Measurements from ENCODE around the gene PDE3A.

The PDE3A gene

DNA sequence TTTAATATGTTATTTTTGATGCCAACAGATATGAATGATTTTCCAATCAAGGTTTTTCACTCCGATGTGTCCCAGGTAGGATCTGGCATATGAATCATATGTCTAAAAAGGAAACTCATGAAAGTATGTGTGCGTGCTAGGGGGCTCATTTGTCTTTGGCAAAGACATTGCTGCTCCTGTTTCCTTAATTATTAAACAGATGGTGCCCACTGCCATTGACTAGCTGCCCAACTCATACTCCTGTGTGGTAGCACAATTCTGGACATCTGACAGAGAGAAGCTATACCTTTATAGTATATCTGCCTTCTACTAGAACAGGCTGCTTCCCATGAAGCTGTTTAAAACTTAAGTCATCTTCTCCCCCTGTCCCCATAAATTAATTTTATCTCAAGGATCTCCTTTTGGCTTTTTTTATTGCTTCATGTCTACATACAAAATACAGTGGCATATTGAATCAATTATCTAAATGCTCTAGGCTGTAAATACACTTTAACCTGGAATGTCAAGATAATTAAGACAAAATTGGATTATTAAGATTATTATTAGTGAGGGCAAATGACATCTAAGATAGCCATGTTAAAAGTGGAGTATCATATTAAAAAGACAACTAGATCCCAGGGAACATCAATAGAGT, 1.4 kb upstream of the PDE3A start:
- DNase-seq (ENCODE audit: low read depth in 1 of 2, low spot score in 1 of 2): no peak
- TF ChIP-seq JUND (IDR thresholded peaks at IDR 0.05; ENCODE audit: low read depth): no peak
- in situ Hi-C loops (cut with HindIII; ENCODE audit: low pct_unique_long_range_greater_than_20kb, low sequenced_read_pairs): no loop called here

DNA sequence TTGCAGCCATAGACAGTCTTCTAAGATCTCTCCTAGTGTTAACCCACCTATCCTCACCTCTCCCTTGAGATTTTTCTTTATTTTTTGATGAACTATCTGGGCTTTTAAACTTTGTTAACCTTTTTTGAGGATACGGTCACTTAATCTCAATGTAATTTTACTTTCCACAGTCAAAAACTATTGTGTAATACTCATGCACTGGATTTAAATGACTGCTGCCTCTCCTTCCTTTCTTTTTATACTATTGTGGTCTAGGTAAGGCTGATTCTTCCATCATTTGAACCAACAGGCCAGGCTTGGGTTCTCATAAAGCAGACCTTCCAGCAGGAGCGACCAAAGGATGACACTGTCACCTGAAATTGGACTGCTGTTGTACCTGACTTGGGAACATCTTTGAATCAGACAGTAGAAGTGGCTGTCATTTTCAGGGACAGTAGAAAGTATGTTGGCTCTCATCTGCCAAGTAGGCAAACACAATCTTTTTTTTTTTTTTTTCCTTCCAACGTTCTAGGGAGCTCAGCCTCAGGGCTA, 689 bp upstream of the PDE3A start:
- TF ChIP-seq JUND (IDR thresholded peaks at IDR 0.05; ENCODE audit: low read depth): no peak
- no peak for DNase-seq (ENCODE audit: low read depth in 1 of 2, low spot score in 1 of 2)
- in situ Hi-C loops (cut with HindIII; ENCODE audit: low pct_unique_long_range_greater_than_20kb, low sequenced_read_pairs): no loop called here

DNA sequence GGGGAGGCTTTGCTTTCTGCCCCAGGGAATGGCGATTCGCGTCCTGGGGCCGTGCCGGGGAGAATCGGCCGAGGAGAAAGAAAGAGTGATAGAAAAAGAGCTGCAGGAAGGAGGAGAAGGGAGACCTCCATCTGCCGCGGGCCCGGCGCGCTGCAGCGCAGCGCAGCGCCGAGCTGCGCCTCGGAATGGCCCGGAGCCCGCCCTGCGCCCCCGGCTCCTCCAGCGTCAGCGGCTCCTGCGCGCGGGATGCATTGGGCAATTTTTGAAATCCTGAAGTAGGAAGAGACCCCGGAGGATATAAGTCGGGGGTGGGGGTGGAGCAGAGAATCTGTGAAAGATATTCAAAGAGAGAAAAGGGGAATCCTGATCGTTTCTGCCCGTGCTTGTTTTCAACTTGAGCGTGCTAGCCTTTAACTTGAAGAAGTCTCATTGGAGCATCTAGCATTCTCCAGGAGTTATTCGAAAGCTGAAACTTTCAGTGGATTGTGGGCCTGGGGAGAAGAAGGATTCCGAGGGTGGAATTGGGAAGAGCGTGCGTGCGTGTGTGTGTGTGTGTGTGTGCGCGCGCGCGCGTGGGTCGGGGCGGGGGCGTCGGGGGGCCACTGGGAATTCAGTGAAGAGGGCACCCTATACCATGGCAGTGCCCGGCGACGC, 441 bp downstream of the PDE3A start:
- DNase-seq (ENCODE audit: low read depth in 1 of 2, low spot score in 1 of 2): no peak
- no peak for TF ChIP-seq JUND (IDR thresholded peaks at IDR 0.05; ENCODE audit: low read depth)
- in situ Hi-C loops (cut with HindIII; ENCODE audit: low pct_unique_long_range_greater_than_20kb, low sequenced_read_pairs): no loop called here

DNA sequence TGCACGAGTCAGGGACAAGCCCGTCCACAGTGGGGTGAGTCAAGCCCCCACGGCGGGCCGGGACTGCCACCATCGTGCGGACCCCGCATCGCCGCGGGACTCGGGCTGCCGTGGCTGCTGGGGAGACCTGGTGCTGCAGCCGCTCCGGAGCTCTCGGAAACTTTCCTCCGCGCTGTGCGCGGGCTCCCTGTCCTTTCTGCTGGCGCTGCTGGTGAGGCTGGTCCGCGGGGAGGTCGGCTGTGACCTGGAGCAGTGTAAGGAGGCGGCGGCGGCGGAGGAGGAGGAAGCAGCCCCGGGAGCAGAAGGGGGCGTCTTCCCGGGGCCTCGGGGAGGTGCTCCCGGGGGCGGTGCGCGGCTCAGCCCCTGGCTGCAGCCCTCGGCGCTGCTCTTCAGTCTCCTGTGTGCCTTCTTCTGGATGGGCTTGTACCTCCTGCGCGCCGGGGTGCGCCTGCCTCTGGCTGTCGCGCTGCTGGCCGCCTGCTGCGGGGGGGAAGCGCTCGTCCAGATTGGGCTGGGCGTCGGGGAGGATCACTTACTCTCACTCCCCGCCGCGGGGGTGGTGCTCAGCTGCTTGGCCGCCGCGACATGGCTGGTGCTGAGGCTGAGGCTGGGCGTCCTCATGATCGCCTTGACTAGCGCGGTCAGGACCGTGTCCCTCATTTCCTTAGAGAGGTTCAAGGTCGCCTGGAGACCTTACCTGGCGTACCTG, 1.1 kb downstream of the PDE3A start:
- in situ Hi-C loops (cut with HindIII; ENCODE audit: low pct_unique_long_range_greater_than_20kb, low sequenced_read_pairs): no loop called here
- TF ChIP-seq JUND (IDR thresholded peaks at IDR 0.05; ENCODE audit: low read depth): no peak
- no peak for DNase-seq (ENCODE audit: low read depth in 1 of 2, low spot score in 1 of 2)

DNA sequence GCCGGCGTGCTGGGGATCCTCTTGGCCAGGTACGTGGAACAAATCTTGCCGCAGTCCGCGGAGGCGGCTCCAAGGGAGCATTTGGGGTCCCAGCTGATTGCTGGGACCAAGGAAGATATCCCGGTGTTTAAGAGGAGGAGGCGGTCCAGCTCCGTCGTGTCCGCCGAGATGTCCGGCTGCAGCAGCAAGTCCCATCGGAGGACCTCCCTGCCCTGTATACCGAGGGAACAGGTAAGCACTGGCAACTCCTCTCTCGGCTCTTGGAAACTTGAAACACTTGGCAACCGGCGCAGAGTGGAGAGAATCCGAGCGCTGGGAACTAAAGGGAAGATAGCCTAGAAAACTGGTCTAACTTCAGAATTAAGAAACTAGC, 1.7 kb downstream of the PDE3A start:
- TF ChIP-seq JUND (IDR thresholded peaks at IDR 0.05; ENCODE audit: low read depth): no peak
- in situ Hi-C loops (cut with HindIII; ENCODE audit: low pct_unique_long_range_greater_than_20kb, low sequenced_read_pairs): no loop called here
- peak in 1 of 2 experiments; percentile 18 for DNase-seq (ENCODE audit: low read depth in 1 of 2, low spot score in 1 of 2)

DNA sequence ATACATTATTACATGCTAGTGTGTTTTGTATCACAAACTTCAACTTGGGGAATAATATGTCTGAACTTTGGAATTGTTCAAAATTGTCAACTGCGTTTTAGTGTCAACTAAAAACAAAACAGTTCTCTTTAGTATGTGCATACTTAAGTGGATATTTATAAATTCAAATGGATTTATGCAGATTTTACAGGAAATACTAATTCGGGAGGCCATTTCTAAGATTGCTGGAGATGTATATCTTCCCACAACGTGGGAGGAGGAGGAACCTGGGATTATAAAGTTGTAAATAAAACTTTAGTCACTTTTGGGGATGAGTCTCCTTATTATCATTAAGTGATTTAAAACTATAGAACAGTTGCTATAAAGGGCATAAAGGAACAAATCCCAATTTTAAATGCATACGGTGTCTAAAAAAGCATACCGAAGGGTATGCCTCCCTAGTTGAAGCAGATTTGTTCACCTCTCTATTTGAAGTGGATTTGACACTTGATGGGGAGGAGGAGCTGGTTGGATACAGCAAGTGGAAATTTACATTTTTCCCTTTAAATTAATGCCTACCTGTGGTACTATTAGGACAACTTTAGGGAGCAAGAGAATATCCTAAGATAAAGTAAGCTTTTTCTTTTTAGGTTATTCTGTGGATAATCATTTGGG, 2.7 kb downstream of the PDE3A start:
- DNase-seq (ENCODE audit: low read depth in 1 of 2, low spot score in 1 of 2): no peak
- TF ChIP-seq JUND (IDR thresholded peaks at IDR 0.05; ENCODE audit: low read depth): no peak
- in situ Hi-C loops (cut with HindIII; ENCODE audit: low pct_unique_long_range_greater_than_20kb, low sequenced_read_pairs): no loop called here

DNA sequence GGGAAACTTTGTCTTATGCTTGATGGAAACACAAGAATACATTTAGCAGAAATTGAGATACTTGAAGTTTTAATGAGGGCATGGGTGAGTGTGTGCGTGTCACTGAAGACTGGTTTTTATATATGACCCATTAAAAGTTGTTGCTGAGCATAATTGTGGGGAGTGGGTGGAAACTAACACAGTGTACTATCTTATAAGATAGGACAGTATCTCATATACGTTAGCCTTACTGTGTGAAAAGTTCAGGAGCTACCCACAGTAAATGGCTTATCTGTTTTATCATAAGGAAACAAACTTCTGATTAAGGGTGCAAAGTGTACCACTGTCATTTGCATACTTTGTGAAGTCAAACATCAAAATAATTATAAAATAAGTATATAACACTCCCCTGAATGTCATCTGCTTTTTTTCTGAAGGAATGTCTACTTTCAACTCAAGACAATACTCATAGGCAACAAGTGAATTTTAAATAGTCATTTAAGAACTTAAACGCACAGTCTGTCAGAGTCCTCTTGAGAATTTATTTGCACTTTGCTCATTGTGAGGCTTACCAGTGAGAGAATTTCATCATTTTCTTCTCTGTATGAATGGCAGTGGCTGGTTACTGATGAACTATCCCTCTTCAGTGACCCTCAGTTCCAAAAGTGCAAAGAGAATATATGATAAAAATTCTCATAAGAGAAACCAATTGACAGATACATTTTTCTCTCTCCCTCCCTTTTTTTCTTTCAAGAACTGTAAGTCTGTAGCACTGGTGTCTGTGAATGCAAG, 4.2 kb downstream of the PDE3A start:
- TF ChIP-seq JUND (IDR thresholded peaks at IDR 0.05; ENCODE audit: low read depth): no peak
- in situ Hi-C loops (cut with HindIII; ENCODE audit: low pct_unique_long_range_greater_than_20kb, low sequenced_read_pairs): no loop called here
- DNase-seq (ENCODE audit: low read depth in 1 of 2, low spot score in 1 of 2): no peak

DNA sequence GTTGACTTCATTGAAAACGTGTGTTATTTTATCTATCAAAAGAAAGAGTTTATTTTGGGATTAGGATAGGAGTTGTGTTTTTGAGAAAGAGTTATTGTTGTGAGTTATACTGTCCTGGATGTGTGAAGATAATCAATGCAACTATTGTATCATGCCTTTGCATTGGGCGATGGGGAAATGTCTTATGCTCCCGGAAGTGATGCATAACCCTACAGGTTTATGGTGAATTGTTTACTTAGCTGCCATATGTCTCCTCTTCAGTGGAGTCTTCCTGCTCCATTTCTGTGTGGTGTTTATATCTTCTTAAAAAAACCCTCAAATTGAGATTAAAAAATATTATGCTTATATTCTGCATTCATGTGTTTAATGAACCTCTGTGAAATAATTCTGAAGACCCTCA, 6.5 kb downstream of the PDE3A start:
- DNase-seq (ENCODE audit: low read depth in 1 of 2, low spot score in 1 of 2): no peak
- TF ChIP-seq JUND (IDR thresholded peaks at IDR 0.05; ENCODE audit: low read depth): no peak
- in situ Hi-C loops (cut with HindIII; ENCODE audit: low pct_unique_long_range_greater_than_20kb, low sequenced_read_pairs): no loop called here

DNA sequence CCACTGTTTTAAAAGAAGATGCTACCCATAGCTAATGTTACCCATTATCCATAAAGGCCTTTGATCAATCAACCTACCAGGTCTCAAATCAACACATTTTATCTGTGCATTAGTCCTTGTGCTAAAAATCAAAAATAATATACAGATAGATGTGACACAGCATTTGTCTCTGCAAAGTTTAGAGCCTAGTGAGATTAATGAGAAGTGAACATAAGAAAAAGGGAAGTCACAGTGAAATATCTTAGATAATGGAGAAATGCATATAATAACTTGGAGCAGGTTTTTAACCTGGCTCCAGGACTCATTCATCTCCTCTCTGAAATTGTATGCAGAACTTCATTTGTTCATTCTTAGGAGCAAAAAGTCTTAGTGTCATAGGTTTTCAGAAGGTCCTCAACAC, 7.2 kb downstream of the PDE3A start:
- in situ Hi-C loops (cut with HindIII; ENCODE audit: low pct_unique_long_range_greater_than_20kb, low sequenced_read_pairs): no loop called here
- no peak for DNase-seq (ENCODE audit: low read depth in 1 of 2, low spot score in 1 of 2)
- TF ChIP-seq JUND (IDR thresholded peaks at IDR 0.05; ENCODE audit: low read depth): no peak

DNA sequence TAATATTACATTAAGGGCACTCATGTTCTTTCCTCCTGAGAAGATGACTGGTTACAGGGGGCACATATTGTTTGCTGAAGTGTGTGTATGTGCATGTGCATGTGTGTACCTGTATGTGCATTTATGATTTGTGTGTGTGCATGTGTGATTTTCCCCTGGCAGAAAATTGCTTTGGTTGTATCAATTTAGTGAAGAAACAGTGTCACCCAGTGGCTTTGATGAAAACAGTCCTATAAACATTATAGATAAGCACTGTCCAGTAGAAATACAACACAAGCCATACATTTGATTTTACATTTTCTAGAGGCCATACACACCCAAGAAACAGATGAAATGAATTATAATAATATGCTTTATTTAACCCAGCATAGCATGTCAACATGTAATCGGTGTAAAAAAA, 8.6 kb downstream of the PDE3A start:
- DNase-seq (ENCODE audit: low read depth in 1 of 2, low spot score in 1 of 2): peak in 1 of 2 experiments; percentile 35
- TF ChIP-seq JUND (IDR thresholded peaks at IDR 0.05; ENCODE audit: low read depth): no peak
- in situ Hi-C loops (cut with HindIII; ENCODE audit: low pct_unique_long_range_greater_than_20kb, low sequenced_read_pairs): no loop called here

DNA sequence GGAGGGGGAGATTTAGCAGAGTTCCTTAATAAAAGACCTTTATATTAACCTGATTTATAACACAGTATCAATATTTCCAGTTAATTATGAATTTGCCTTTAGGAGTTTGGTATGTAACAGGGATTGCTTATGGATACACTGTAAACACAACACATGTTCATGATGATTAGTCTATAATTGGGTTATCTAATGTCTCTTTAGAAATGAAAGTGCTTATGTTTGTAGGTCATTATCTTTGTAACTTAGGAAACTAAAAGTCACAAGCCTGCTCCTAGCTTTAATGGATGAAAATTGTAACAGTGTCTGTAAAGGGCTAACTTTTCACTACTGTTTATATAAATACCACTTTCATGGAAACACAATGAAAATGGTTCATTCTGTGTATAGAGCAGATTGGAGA, 9.4 kb downstream of the PDE3A start:
- no peak for TF ChIP-seq JUND (IDR thresholded peaks at IDR 0.05; ENCODE audit: low read depth)
- DNase-seq (ENCODE audit: low read depth in 1 of 2, low spot score in 1 of 2): no peak
- in situ Hi-C loops (cut with HindIII; ENCODE audit: low pct_unique_long_range_greater_than_20kb, low sequenced_read_pairs): no loop called here

DNA sequence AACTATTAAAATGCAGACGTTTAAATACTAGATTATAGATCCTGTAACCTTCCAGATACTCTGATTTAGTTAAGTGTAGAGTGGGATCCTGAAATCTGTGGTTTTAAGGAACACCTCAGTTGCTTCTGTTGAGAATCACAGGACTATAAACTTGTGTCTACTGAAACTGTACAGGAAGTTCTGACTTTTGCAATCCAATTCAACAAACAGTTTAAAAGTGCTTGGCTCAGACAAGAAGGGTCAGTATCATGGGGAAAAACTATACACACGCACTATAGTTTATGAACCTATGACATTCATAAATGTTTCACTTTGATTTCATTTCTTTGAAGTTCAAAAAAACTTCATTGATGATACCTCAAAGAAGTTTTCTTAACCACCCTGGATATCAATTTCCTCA, 13.8 kb downstream of the PDE3A start:
- in situ Hi-C loops (cut with HindIII; ENCODE audit: low pct_unique_long_range_greater_than_20kb, low sequenced_read_pairs): no loop called here
- DNase-seq (ENCODE audit: low read depth in 1 of 2, low spot score in 1 of 2): no peak
- TF ChIP-seq JUND (IDR thresholded peaks at IDR 0.05; ENCODE audit: low read depth): no peak

Data from T47D (cell line).